H1 (cell line): ENCODE measurements around the gene ESPNL.

Experiments
- CBX8 ChIP-seq: fragments of 300-800, 300-1000 bp; sonication (generic); IDR thresholded peaks from 2 replicates; pipeline ENCODE4 v1.7.1; 2016; ENCODE audit warnings: low read depth, low read length, borderline replicate concordance
- CHD1 ChIP-seq: IDR thresholded peaks from 2 replicates; pipeline ENCODE4 v1.6.1; 2012; ENCODE audit warnings: low read depth, low read length, improper control_type of control experiment
- EGR1 ChIP-seq: IDR thresholded peaks from 2 replicates; pipeline ENCODE4 v1.6.1; 2011; ENCODE audit warnings: low read depth, low read length, borderline replicate concordance
- NANOG ChIP-seq: IDR thresholded peaks from 2 replicates; pipeline ENCODE4 v1.6.1; 2011; ENCODE audit warnings: low read length, low read depth, mild to moderate bottlenecking, inconsistent platforms; ENCODE audit not compliant: insufficient read depth, poor library complexity, severe bottlenecking
- PHF8 ChIP-seq: fragments of 200-600 bp; sonication (generic); conservative IDR thresholded peaks from 2 replicates; pipeline ENCODE4 v1.7.1; 2012; ENCODE audit warnings: low read depth, mild to moderate bottlenecking, inconsistent platforms, low read length, moderate library complexity
- POLR2A ChIP-seq, 2 experiments: IDR thresholded peaks; 1 replicate in 1 of 2; 2 replicates in 1 of 2; pipeline ENCODE4 v1.6.1; 2011; ENCODE audit warnings: low read depth in 2 of 2, low read length in 2 of 2, mild to moderate bottlenecking in 2 of 2; ENCODE audit errors: control extremely low read depth in 1 of 2
- POLR2AphosphoS5 ChIP-seq: IDR thresholded peaks from 2 replicates; pipeline ENCODE4 v1.6.1; 2011; ENCODE audit warnings: low read depth, low read length
- RBBP5 ChIP-seq: IDR thresholded peaks from 2 replicates; pipeline ENCODE4 v1.7.1; 2012; ENCODE audit warnings: low read depth, mild to moderate bottlenecking, inconsistent platforms, low read length, moderate library complexity, borderline replicate concordance
- RXRA ChIP-seq: IDR thresholded peaks from 2 replicates; pipeline ENCODE4 v1.6.1; 2011; ENCODE audit warnings: low read depth, mild to moderate bottlenecking, low read length, moderate library complexity; ENCODE audit not compliant: insufficient read depth
- SP2 ChIP-seq: IDR thresholded peaks from 2 replicates; pipeline ENCODE4 v1.6.1; 2012; ENCODE audit warnings: mild to moderate bottlenecking, low read length, inconsistent platforms
- TAF1 ChIP-seq: IDR thresholded peaks from 2 replicates; pipeline ENCODE4 v1.6.1; 2011; ENCODE audit warnings: mild to moderate bottlenecking, low read depth, low read length
- TF ChIP-seq, protein P1 (sequence below), 3 experiments: IDR thresholded peaks; 1 replicate in 2 of 3; 2 replicates in 1 of 3; pipeline versions ENCODE4 v1.5.1 to v1.6.1; 2011; ENCODE audit warnings: low read length in 3 of 3, mild to moderate bottlenecking in 3 of 3, inconsistent platforms in 2 of 3, low read depth in 1 of 3, moderate library complexity in 1 of 3; ENCODE audit not compliant: insufficient read depth in 1 of 3; ENCODE audit errors: control extremely low read depth in 1 of 3

DNA sequence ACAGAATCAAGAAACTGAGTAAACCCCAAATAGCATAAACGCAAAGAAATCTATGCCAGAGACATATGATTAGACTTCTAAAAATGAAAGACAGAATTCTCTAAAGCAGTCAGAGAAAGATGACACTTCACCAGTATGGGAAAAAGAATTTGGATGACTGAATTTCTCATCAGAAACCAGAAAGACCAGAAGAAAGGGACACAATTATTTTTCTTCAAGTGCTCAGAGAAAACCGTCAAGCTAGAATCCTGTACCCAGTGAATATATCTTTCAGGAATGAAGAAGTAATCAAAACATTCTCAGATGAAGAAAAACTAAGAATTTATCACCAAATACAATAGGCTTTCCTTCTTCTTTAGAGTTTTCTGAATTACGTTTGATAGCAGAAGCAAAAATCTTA lies 14.2 kb upstream of the ESPNL start:
- TF ChIP-seq SP2, result no peak
- no peak for TF ChIP-seq POLR2AphosphoS5
- TF ChIP-seq NANOG, result no peak
- no peak for TF ChIP-seq EGR1
- TF ChIP-seq, protein P1, sequence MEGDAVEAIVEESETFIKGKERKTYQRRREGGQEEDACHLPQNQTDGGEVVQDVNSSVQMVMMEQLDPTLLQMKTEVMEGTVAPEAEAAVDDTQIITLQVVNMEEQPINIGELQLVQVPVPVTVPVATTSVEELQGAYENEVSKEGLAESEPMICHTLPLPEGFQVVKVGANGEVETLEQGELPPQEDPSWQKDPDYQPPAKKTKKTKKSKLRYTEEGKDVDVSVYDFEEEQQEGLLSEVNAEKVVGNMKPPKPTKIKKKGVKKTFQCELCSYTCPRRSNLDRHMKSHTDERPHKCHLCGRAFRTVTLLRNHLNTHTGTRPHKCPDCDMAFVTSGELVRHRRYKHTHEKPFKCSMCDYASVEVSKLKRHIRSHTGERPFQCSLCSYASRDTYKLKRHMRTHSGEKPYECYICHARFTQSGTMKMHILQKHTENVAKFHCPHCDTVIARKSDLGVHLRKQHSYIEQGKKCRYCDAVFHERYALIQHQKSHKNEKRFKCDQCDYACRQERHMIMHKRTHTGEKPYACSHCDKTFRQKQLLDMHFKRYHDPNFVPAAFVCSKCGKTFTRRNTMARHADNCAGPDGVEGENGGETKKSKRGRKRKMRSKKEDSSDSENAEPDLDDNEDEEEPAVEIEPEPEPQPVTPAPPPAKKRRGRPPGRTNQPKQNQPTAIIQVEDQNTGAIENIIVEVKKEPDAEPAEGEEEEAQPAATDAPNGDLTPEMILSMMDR (IDR thresholded peaks at IDR 0.05; ENCODE audit: control extremely low read depth in 1 of 3, insufficient read depth in 1 of 3, low read depth in 1 of 3, low read length in 3 of 3), result no peak
- TF ChIP-seq TAF1, result no peak
- no peak for TF ChIP-seq POLR2A (IDR thresholded peaks at IDR 0.05; ENCODE audit: control extremely low read depth in 1 of 2, low read depth in 2 of 2, low read length in 2 of 2)
- no peak for TF ChIP-seq RXRA
- no peak for TF ChIP-seq CHD1
- no peak for TF ChIP-seq PHF8
- no peak for TF ChIP-seq CBX8
- no peak for TF ChIP-seq RBBP5
